ENCODE data around the gene CENPL.

CENPL gene

DNA sequence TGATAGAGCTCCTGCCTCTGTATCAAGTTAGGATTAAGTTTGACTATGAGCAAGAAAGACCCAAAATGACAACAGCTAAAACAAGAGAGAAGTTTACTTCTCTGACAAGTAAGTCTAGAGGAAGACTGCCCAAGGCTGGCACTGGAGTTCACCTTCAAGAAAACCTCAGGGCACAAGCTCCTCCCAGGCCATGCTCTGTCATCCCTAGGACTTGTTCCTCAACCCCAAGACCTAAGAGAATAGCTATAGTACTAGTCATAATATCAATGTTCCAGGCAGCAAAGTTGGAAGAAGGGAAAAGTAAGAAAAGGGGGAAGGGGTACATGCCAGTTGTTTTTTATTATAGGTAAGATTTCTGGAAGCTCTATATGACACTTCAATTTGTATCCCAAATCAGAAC is 26.6 kb downstream of the CENPL start:
- TF ChIP-seq GABPA (IDR thresholded peaks at IDR 0.05; ENCODE audit: low read depth) = no peak
- TF ChIP-seq, protein P1, sequence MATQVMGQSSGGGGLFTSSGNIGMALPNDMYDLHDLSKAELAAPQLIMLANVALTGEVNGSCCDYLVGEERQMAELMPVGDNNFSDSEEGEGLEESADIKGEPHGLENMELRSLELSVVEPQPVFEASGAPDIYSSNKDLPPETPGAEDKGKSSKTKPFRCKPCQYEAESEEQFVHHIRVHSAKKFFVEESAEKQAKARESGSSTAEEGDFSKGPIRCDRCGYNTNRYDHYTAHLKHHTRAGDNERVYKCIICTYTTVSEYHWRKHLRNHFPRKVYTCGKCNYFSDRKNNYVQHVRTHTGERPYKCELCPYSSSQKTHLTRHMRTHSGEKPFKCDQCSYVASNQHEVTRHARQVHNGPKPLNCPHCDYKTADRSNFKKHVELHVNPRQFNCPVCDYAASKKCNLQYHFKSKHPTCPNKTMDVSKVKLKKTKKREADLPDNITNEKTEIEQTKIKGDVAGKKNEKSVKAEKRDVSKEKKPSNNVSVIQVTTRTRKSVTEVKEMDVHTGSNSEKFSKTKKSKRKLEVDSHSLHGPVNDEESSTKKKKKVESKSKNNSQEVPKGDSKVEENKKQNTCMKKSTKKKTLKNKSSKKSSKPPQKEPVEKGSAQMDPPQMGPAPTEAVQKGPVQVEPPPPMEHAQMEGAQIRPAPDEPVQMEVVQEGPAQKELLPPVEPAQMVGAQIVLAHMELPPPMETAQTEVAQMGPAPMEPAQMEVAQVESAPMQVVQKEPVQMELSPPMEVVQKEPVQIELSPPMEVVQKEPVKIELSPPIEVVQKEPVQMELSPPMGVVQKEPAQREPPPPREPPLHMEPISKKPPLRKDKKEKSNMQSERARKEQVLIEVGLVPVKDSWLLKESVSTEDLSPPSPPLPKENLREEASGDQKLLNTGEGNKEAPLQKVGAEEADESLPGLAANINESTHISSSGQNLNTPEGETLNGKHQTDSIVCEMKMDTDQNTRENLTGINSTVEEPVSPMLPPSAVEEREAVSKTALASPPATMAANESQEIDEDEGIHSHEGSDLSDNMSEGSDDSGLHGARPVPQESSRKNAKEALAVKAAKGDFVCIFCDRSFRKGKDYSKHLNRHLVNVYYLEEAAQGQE (IDR thresholded peaks at IDR 0.05; ENCODE audit: insufficient replicate concordance, low read depth) = no peak
- no peak for TF ChIP-seq SPI1 (IDR thresholded peaks at IDR 0.05; ENCODE audit: borderline replicate concordance, low read depth)
- TF ChIP-seq, protein P2, sequence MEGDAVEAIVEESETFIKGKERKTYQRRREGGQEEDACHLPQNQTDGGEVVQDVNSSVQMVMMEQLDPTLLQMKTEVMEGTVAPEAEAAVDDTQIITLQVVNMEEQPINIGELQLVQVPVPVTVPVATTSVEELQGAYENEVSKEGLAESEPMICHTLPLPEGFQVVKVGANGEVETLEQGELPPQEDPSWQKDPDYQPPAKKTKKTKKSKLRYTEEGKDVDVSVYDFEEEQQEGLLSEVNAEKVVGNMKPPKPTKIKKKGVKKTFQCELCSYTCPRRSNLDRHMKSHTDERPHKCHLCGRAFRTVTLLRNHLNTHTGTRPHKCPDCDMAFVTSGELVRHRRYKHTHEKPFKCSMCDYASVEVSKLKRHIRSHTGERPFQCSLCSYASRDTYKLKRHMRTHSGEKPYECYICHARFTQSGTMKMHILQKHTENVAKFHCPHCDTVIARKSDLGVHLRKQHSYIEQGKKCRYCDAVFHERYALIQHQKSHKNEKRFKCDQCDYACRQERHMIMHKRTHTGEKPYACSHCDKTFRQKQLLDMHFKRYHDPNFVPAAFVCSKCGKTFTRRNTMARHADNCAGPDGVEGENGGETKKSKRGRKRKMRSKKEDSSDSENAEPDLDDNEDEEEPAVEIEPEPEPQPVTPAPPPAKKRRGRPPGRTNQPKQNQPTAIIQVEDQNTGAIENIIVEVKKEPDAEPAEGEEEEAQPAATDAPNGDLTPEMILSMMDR (IDR thresholded peaks at IDR 0.05; ENCODE audit: insufficient read depth, low read length) = no peak
- no peak for TF ChIP-seq POLR2AphosphoS5 (IDR thresholded peaks at IDR 0.05; ENCODE audit: low read depth)
- DNase-seq (ENCODE audit: low read depth in 1 of 2, low spot score in 1 of 2) = no peak
- Histone ChIP-seq H3K27me3 (ENCODE audit: insufficient read depth, poor library complexity, severe bottlenecking) (no peaks in the 10 kb centered on the region), H3K4me3 (replicated peaks; ENCODE audit: insufficient read depth, low read length) (no peak overlapping the region), H3K27ac (replicated peaks) (no peak overlapping the region)

DNA sequence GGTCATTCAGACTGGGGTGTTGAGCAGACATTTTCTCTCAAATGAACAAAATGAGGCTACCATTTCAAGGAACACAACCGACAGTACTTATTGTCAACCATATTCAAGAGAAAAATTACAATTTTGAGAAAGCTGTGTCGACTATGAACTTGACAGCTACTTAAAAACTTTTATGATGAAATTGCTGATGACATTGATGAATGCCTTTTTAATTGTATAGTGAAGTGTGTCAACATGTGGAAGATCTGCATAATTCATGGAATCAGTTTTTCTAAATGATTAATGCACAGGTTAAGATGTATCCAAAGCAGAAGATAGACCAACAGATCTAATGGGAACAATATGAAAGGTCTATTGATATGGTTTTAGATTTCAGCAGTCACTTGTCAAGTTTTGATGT is 34.8 kb downstream of the CENPL start:
- H3K27me3 ChIP-seq (ENCODE audit: insufficient read depth, poor library complexity, severe bottlenecking) = no peaks in the 10 kb centered on the region
- TF ChIP-seq, protein P2 (IDR thresholded peaks at IDR 0.05; ENCODE audit: insufficient read depth, low read length) = no peak
- TF ChIP-seq GABPA (IDR thresholded peaks at IDR 0.05; ENCODE audit: low read depth) (no peak), SPI1 (IDR thresholded peaks at IDR 0.05; ENCODE audit: borderline replicate concordance, low read depth) (no peak), POLR2AphosphoS5 (IDR thresholded peaks at IDR 0.05; ENCODE audit: low read depth) (no peak)
- TF ChIP-seq, protein P1 (IDR thresholded peaks at IDR 0.05; ENCODE audit: insufficient replicate concordance, low read depth) = no peak
- H3K4me3 ChIP-seq (replicated peaks; ENCODE audit: insufficient read depth, low read length) = no peak overlapping the region
- no peak for DNase-seq (ENCODE audit: low read depth in 1 of 2, low spot score in 1 of 2)
- no peak overlapping the region for H3K27ac ChIP-seq (replicated peaks)

DNA sequence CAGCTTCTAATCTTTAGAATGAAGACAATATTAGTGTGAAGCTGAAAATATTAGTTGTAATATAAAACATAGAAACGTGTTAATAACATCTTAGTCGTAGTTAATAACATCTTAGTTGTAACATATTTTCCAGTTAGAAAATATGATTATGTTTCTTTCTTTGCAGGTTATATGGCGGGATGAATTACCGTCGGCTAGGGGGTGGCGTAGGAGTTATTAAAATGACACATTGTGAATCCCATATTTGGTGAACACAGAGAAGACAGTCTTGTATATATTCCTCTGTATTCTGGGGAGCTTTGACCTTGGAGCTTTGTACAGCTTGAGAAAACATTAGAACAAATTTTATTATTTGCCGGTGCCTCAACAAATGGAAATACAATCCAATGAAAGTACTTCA is 39.7 kb downstream of the CENPL start:
- DNase-seq (ENCODE audit: low read depth in 1 of 2, low spot score in 1 of 2) = no peak
- Histone ChIP-seq H3K4me3 (replicated peaks; ENCODE audit: insufficient read depth, low read length) (no peak overlapping the region), H3K27me3 (ENCODE audit: insufficient read depth, poor library complexity, severe bottlenecking) (no peaks in the 10 kb centered on the region), H3K27ac (replicated peaks) (no peak overlapping the region)
- TF ChIP-seq, protein P1 (IDR thresholded peaks at IDR 0.05; ENCODE audit: insufficient replicate concordance, low read depth) = no peak
- TF ChIP-seq POLR2AphosphoS5 (IDR thresholded peaks at IDR 0.05; ENCODE audit: low read depth) (no peak), SPI1 (IDR thresholded peaks at IDR 0.05; ENCODE audit: borderline replicate concordance, low read depth) (no peak), GABPA (IDR thresholded peaks at IDR 0.05; ENCODE audit: low read depth) (no peak)
- TF ChIP-seq, protein P2 (IDR thresholded peaks at IDR 0.05; ENCODE audit: insufficient read depth, low read length) = no peak
